Measurements from ENCODE around the gene CNPY4.

CNPY4 gene

GRCh38 chr7:100163006-100163531 is 43.6 kb downstream of the CNPY4 start:
- ATAC-seq (ENCODE audit: insufficient read depth, low read depth) (no peak), DNase-seq (no peak)
- peaks cover 7% of the 10 kb centered on the region for H3K27me3 ChIP-seq (ENCODE audit: insufficient read depth, low read length, poor library complexity)
- no peak overlapping the region for H3K4me3 ChIP-seq (ENCODE audit: low read depth in 1 of 2, low read length in 2 of 2)
- H3K9ac ChIP-seq (ENCODE audit: low read depth, low read length): no peak overlapping the region
- no peak overlapping the region for H3K4me2 ChIP-seq (ENCODE audit: insufficient read depth, low read length)
- TF ChIP-seq EZH2 (IDR thresholded peaks at IDR 0.05; ENCODE audit: borderline replicate concordance, low read depth, low read length, severe bottlenecking): no peak
- TF ChIP-seq CTCF (IDR thresholded peaks at IDR 0.05; ENCODE audit: borderline replicate concordance, extremely low read depth, low read length, poor library complexity, severe bottlenecking): no peak
- peaks cover 12% of the 10 kb centered on the region for H3K79me2 ChIP-seq (ENCODE audit: insufficient read depth, low read length)
- no peak overlapping the region for H2AFZ ChIP-seq (ENCODE audit: low read depth, low read length)
- H4K20me1 ChIP-seq (ENCODE audit: insufficient read depth, low read length): no peaks in the 10 kb centered on the region
- no peaks in the 10 kb centered on the region for H3K9me3 ChIP-seq (ENCODE audit: insufficient read depth, low read length, severe bottlenecking)
- H3K36me3 ChIP-seq (ENCODE audit: insufficient read depth, low read length): no peaks in the 10 kb centered on the region; the same call in 1 of the 2 replicates
- no peak overlapping the region for H3K27ac ChIP-seq (ENCODE audit: low read length)
- H3K4me1 ChIP-seq (ENCODE audit: insufficient read depth, low read length): peaks cover 18% of the 10 kb centered on the region

GRCh38 chr7:100163871-100164270 is 44.4 kb downstream of the CNPY4 start:
- H3K9me3 ChIP-seq (ENCODE audit: insufficient read depth, low read length, severe bottlenecking): no peaks in the 10 kb centered on the region
- no peak overlapping the region for H3K4me2 ChIP-seq (ENCODE audit: insufficient read depth, low read length)
- H3K4me1 ChIP-seq (ENCODE audit: insufficient read depth, low read length): peaks cover 26% of the 10 kb centered on the region
- DNase-seq (no peak), ATAC-seq (ENCODE audit: insufficient read depth, low read depth) (no peak)
- no peak for TF ChIP-seq EZH2 (IDR thresholded peaks at IDR 0.05; ENCODE audit: borderline replicate concordance, low read depth, low read length, severe bottlenecking)
- no peak for TF ChIP-seq CTCF (IDR thresholded peaks at IDR 0.05; ENCODE audit: borderline replicate concordance, extremely low read depth, low read length, poor library complexity, severe bottlenecking)
- peaks cover 4% of the 10 kb centered on the region; the same call in 1 of the 2 replicates for H3K79me2 ChIP-seq (ENCODE audit: insufficient read depth, low read length)
- no peaks in the 10 kb centered on the region for H4K20me1 ChIP-seq (ENCODE audit: insufficient read depth, low read length)
- H3K27ac ChIP-seq (ENCODE audit: low read length): no peak overlapping the region
- H3K36me3 ChIP-seq (ENCODE audit: insufficient read depth, low read length): no peaks in the 10 kb centered on the region
- peaks cover 7% of the 10 kb centered on the region for H3K27me3 ChIP-seq (ENCODE audit: insufficient read depth, low read length, poor library complexity)
- H3K9ac ChIP-seq (ENCODE audit: low read depth, low read length): no peak overlapping the region
- H2AFZ ChIP-seq (ENCODE audit: low read depth, low read length): no peak overlapping the region
- no peak overlapping the region for H3K4me3 ChIP-seq (ENCODE audit: low read depth in 1 of 2, low read length in 2 of 2)

GRCh38 chr7:100166317-100166940 is 47.0 kb downstream of the CNPY4 start:
- H3K36me3 ChIP-seq (ENCODE audit: insufficient read depth, low read length): no peaks in the 10 kb centered on the region

More at GRCh38 chr7:100166317-100166940, 47.0 kb downstream of the CNPY4 start:
- Histone ChIP-seq H4K20me1 (ENCODE audit: insufficient read depth, low read length) (no peaks in the 10 kb centered on the region), H3K9me3 (ENCODE audit: insufficient read depth, low read length, severe bottlenecking) (no peaks in the 10 kb centered on the region), H3K27ac (ENCODE audit: low read length) (no peak overlapping the region), H2AFZ (ENCODE audit: low read depth, low read length) (no peak overlapping the region), H3K4me1 (ENCODE audit: insufficient read depth, low read length) (peaks cover 26% of the 10 kb centered on the region), H3K27me3 (ENCODE audit: insufficient read depth, low read length, poor library complexity) (peaks cover 7% of the 10 kb centered on the region), H3K9ac (ENCODE audit: low read depth, low read length) (no peak overlapping the region), H3K4me3 (ENCODE audit: low read depth in 1 of 2, low read length in 2 of 2) (no peak overlapping the region), H3K4me2 (ENCODE audit: insufficient read depth, low read length) (no peak overlapping the region), H3K79me2 (ENCODE audit: insufficient read depth, low read length) (no peaks in the 10 kb centered on the region)
- ATAC-seq (ENCODE audit: insufficient read depth, low read depth) (no peak), DNase-seq (no peak)
- no peak for TF ChIP-seq EZH2 (IDR thresholded peaks at IDR 0.05; ENCODE audit: borderline replicate concordance, low read depth, low read length, severe bottlenecking)
- no peak for TF ChIP-seq CTCF (IDR thresholded peaks at IDR 0.05; ENCODE audit: borderline replicate concordance, extremely low read depth, low read length, poor library complexity, severe bottlenecking)

Measured in DND-41 (cell line).